Loucy (cell line): Measurements from ENCODE around the gene FBXW12.

Experiments
- H2AFZ ChIP-seq: fragments of 200-600 bp; sonication (generic); 2 replicates; pipeline ENCODE4 v1.6.0; 2016; ENCODE audit warnings: antibody characterized with exemption, mild to moderate bottlenecking, low read length, moderate library complexity
- H3F3A ChIP-seq: fragments of 200-600 bp; 2 replicates; pipeline ENCODE4 v1.6.0; 2016; ENCODE audit warnings: antibody characterized with exemption, low read depth, mild to moderate bottlenecking
- H3K27me3 ChIP-seq: fragments of 200-600 bp; sonication (generic); 2 replicates; pipeline ENCODE4 v1.6.1; 2014; ENCODE audit warnings: low read length, mild to moderate bottlenecking; ENCODE audit not compliant: insufficient read depth, poor library complexity, severe bottlenecking
- H3K36me3 ChIP-seq: fragments of 200-600 bp; sonication (generic); 2 replicates; pipeline ENCODE4 v1.6.1; 2016; ENCODE audit warnings: low read length; ENCODE audit not compliant: insufficient read depth
- H3K4me1 ChIP-seq: fragments of 200-600 bp; sonication (generic); 2 replicates; pipeline ENCODE4 v1.5.1; 2014; ENCODE audit warnings: low read length, mild to moderate bottlenecking; ENCODE audit not compliant: insufficient read depth, poor library complexity, severe bottlenecking
- H3K4me2 ChIP-seq: fragments of 200-600 bp; sonication (generic); 2 replicates; pipeline ENCODE4 v1.6.0; 2014; ENCODE audit warnings: antibody characterized with exemption, low read length, low read depth, mild to moderate bottlenecking; ENCODE audit not compliant: poor library complexity, severe bottlenecking
- H3K4me3 ChIP-seq: fragments of 200-600 bp; sonication (generic); 2 replicates; pipeline ENCODE4 v1.5.1; 2014; ENCODE audit warnings: low read length, mild to moderate bottlenecking, mixed read lengths; ENCODE audit not compliant: poor library complexity, severe bottlenecking
- H3K79me2 ChIP-seq: fragments of 200-600 bp; sonication (generic); 2 replicates; pipeline ENCODE4 v1.6.1; 2014; ENCODE audit warnings: low read length; ENCODE audit not compliant: insufficient read depth
- H3K9ac ChIP-seq: fragments of 200-600 bp; sonication (generic); 2 replicates; pipeline ENCODE4 v1.6.0; 2014; ENCODE audit warnings: mild to moderate bottlenecking, low read depth, low read length, moderate library complexity; ENCODE audit not compliant: poor library complexity, severe bottlenecking
- H3K9me2 ChIP-seq: fragments of 200-600 bp; sonication (generic); replicated peaks from 2 replicates; pipeline ENCODE4 v1.6.1; 2016; ENCODE audit warnings: low read depth, low read length, mixed read lengths
- H3K9me3 ChIP-seq: fragments of 200-600 bp; sonication (generic); 2 replicates; pipeline ENCODE4 v1.6.1; 2014; ENCODE audit warnings: mild to moderate bottlenecking, antibody characterized with exemption, low read length, low read depth; ENCODE audit not compliant: insufficient read depth
- H4K20me1 ChIP-seq: fragments of 200-600 bp; sonication (generic); 2 replicates; pipeline ENCODE4 v1.6.0; 2014; ENCODE audit warnings: antibody characterized with exemption, low read length, mild to moderate bottlenecking; ENCODE audit not compliant: insufficient read depth, poor library complexity, severe bottlenecking
- CTCF ChIP-seq: fragments of 200-600 bp; sonication (generic); conservative IDR thresholded peaks from 2 replicates; pipeline ENCODE4 v1.5.1; 2014; ENCODE audit warnings: mild to moderate bottlenecking, antibody characterized with exemption, low read length
- EZH2phosphoT487 ChIP-seq: fragments of 200-600 bp; IDR thresholded peaks from 2 replicates; pipeline ENCODE4 v1.6.1; 2018; ENCODE audit warnings: antibody characterized with exemption, mild to moderate bottlenecking, moderate library complexity, borderline replicate concordance

Gene FBXW12

GRCh38 chr3:48441940-48442339 lies 69.9 kb downstream of the FBXW12 start:
- peaks cover 55% of the 10 kb centered on the region for H3K79me2 ChIP-seq
- H3K4me2 ChIP-seq: peak overlapping the region; percentile 95
- no peaks in the 10 kb centered on the region for H3F3A ChIP-seq
- H2AFZ ChIP-seq: no peak overlapping the region
- TF ChIP-seq CTCF (no peak), EZH2phosphoT487 (no peak)
- H3K36me3 ChIP-seq: peaks cover 10% of the 10 kb centered on the region; the same call in 1 of the 2 replicates
- H3K9me3 ChIP-seq: no peaks in the 10 kb centered on the region
- H3K27me3 ChIP-seq: no peaks in the 10 kb centered on the region
- H3K4me1 ChIP-seq: peaks cover 25% of the 10 kb centered on the region
- peaks cover 27% of the 10 kb centered on the region for H4K20me1 ChIP-seq
- H3K9ac ChIP-seq: peak overlapping the region; percentile 99
- peak overlapping the region; percentile 81 for H3K4me3 ChIP-seq
- H3K9me2 ChIP-seq: no peaks in the 10 kb centered on the region
